ENCODE measurements around the gene TMEM120B.
A peak's percentile ranks its signal among the peaks of the same experiment; 100 is the strongest.

Gene TMEM120B

DNA sequence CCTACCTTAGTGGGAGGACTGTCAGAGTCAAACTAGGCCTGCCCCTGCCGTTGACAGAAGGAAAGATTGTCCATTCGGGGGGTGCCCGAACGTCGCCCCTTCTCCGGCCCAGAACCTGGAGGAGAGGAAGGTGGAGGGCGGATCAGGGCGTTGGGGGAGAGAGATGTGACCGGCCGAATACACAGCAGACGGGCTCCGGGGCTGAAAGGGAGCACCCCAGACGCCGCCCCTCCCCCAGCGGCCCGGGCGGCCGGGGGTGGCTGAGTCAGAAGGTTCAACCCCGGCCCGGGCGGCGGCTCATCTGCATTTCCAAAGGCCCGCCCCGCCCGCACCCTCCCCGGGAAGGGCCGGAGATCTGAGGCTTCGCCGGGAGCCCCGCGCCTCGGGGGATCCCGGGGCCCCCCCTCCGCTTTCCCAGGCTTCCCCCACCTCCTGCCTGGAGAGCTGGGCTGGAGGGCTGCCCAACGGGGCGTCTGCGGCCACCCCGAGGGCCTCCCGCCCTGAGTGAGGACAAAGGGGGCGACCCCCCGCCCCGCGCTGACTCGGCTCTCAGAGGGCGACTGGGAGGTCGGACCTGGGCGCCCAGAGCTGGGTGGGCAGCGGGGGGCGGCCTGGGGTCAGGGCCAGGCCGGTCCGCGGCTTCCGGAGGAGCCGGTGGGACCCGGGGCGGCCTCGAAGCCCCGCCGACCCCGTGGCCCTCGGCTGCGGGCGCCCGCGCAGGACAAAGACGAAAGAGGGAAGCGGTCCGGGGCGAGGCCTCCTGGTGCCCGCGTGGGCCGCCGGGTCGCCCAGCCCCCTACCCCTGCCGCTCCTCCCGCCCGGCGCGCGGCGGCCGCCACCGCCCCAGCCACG, 87.5 kb downstream of the TMEM120B start (continued):
- TF ChIP-seq, protein P1, sequence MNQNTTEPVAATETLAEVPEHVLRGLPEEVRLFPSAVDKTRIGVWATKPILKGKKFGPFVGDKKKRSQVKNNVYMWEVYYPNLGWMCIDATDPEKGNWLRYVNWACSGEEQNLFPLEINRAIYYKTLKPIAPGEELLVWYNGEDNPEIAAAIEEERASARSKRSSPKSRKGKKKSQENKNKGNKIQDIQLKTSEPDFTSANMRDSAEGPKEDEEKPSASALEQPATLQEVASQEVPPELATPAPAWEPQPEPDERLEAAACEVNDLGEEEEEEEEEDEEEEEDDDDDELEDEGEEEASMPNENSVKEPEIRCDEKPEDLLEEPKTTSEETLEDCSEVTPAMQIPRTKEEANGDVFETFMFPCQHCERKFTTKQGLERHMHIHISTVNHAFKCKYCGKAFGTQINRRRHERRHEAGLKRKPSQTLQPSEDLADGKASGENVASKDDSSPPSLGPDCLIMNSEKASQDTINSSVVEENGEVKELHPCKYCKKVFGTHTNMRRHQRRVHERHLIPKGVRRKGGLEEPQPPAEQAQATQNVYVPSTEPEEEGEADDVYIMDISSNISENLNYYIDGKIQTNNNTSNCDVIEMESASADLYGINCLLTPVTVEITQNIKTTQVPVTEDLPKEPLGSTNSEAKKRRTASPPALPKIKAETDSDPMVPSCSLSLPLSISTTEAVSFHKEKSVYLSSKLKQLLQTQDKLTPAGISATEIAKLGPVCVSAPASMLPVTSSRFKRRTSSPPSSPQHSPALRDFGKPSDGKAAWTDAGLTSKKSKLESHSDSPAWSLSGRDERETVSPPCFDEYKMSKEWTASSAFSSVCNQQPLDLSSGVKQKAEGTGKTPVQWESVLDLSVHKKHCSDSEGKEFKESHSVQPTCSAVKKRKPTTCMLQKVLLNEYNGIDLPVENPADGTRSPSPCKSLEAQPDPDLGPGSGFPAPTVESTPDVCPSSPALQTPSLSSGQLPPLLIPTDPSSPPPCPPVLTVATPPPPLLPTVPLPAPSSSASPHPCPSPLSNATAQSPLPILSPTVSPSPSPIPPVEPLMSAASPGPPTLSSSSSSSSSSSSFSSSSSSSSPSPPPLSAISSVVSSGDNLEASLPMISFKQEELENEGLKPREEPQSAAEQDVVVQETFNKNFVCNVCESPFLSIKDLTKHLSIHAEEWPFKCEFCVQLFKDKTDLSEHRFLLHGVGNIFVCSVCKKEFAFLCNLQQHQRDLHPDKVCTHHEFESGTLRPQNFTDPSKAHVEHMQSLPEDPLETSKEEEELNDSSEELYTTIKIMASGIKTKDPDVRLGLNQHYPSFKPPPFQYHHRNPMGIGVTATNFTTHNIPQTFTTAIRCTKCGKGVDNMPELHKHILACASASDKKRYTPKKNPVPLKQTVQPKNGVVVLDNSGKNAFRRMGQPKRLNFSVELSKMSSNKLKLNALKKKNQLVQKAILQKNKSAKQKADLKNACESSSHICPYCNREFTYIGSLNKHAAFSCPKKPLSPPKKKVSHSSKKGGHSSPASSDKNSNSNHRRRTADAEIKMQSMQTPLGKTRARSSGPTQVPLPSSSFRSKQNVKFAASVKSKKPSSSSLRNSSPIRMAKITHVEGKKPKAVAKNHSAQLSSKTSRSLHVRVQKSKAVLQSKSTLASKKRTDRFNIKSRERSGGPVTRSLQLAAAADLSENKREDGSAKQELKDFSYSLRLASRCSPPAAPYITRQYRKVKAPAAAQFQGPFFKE (tag by site-specific recombination; IDR thresholded peaks at IDR 0.05; ENCODE audit: borderline replicate concordance): no peak
- TF ChIP-seq FEZF1 (tag by site-specific recombination; IDR thresholded peaks at IDR 0.05) (peak; percentile 30; the same call in 1 of the 2 replicates), ZNF610 (tag by site-specific recombination; IDR thresholded peaks at IDR 0.05; ENCODE audit: borderline replicate concordance) (0 out of 2 replicates have a peak, but pooled peaks have one; percentile 64), SCRT1 (tag by site-specific recombination; IDR thresholded peaks at IDR 0.05; ENCODE audit: borderline replicate concordance) (no peak), SALL2 (tag by site-specific recombination; IDR thresholded peaks at IDR 0.05; ENCODE audit: borderline replicate concordance) (no peak), ZNF629 (tag by site-specific recombination; IDR thresholded peaks at IDR 0.05) (peak; percentile 80), ZNF768 (tag by site-specific recombination; IDR thresholded peaks at IDR 0.05) (no peak), ZNF48 (tag by site-specific recombination; IDR thresholded peaks at IDR 0.05) (no peak), ZNF223 (tag by site-specific recombination; IDR thresholded peaks at IDR 0.05) (no peak), ZNF549 (tag by site-specific recombination; IDR thresholded peaks at IDR 0.05) (no peak), ZNF654 (tag by site-specific recombination; IDR thresholded peaks at IDR 0.05; ENCODE audit: low read depth) (no peak), ZNF202 (tag by site-specific recombination; IDR thresholded peaks at IDR 0.05; ENCODE audit: borderline replicate concordance) (no peak), ZNF660 (tag by site-specific recombination; IDR thresholded peaks at IDR 0.05) (0 out of 2 replicates have a peak, but pooled peaks have one; percentile 46), ZNF514 (tag by site-specific recombination; IDR thresholded peaks at IDR 0.05) (no peak), ZNF529 (tag by site-specific recombination; IDR thresholded peaks at IDR 0.05; ENCODE audit: insufficient replicate concordance) (no peak), ZNF155 (tag by site-specific recombination; IDR thresholded peaks at IDR 0.05) (no peak), HOXD13 (CRISPR knock-in tag; IDR thresholded peaks at IDR 0.05; ENCODE audit: borderline replicate concordance) (no peak), KLF9 (tag by site-specific recombination; IDR thresholded peaks at IDR 0.05; ENCODE audit: low read depth) (peak; percentile 62), ZNF133 (tag by site-specific recombination; IDR thresholded peaks at IDR 0.05) (no peak), GLIS1 (tag by site-specific recombination; IDR thresholded peaks at IDR 0.05) (peak; percentile 100), ZBTB10 (tag by site-specific recombination; IDR thresholded peaks at IDR 0.05) (peak; percentile 99), ZNF121 (tag by site-specific recombination; IDR thresholded peaks at IDR 0.05) (no peak), ZNF280D (tag by site-specific recombination; IDR thresholded peaks at IDR 0.05) (no peak)
- TF ChIP-seq, protein P2, sequence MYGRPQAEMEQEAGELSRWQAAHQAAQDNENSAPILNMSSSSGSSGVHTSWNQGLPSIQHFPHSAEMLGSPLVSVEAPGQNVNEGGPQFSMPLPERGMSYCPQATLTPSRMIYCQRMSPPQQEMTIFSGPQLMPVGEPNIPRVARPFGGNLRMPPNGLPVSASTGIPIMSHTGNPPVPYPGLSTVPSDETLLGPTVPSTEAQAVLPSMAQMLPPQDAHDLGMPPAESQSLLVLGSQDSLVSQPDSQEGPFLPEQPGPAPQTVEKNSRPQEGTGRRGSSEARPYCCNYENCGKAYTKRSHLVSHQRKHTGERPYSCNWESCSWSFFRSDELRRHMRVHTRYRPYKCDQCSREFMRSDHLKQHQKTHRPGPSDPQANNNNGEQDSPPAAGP (tag by site-specific recombination; IDR thresholded peaks at IDR 0.05): peak; percentile 83
- TF ChIP-seq, protein P3, sequence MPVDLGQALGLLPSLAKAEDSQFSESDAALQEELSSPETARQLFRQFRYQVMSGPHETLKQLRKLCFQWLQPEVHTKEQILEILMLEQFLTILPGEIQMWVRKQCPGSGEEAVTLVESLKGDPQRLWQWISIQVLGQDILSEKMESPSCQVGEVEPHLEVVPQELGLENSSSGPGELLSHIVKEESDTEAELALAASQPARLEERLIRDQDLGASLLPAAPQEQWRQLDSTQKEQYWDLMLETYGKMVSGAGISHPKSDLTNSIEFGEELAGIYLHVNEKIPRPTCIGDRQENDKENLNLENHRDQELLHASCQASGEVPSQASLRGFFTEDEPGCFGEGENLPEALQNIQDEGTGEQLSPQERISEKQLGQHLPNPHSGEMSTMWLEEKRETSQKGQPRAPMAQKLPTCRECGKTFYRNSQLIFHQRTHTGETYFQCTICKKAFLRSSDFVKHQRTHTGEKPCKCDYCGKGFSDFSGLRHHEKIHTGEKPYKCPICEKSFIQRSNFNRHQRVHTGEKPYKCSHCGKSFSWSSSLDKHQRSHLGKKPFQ (tag by site-specific recombination; IDR thresholded peaks at IDR 0.05): peak; percentile 83

Measured in HEK293 (cell line).